ENCODE data around the gene HLA-DQA2.

HLA-DQA2 gene

GRCh38 chr6:32709625-32710024 lies 31.6 kb upstream of the HLA-DQA2 start:
- no peak for DNase-seq
- H3K36me3 ChIP-seq, result no peaks in the 10 kb centered on the region
- no peak overlapping the region for H3K4me3 ChIP-seq
- TF ChIP-seq, protein P1, sequence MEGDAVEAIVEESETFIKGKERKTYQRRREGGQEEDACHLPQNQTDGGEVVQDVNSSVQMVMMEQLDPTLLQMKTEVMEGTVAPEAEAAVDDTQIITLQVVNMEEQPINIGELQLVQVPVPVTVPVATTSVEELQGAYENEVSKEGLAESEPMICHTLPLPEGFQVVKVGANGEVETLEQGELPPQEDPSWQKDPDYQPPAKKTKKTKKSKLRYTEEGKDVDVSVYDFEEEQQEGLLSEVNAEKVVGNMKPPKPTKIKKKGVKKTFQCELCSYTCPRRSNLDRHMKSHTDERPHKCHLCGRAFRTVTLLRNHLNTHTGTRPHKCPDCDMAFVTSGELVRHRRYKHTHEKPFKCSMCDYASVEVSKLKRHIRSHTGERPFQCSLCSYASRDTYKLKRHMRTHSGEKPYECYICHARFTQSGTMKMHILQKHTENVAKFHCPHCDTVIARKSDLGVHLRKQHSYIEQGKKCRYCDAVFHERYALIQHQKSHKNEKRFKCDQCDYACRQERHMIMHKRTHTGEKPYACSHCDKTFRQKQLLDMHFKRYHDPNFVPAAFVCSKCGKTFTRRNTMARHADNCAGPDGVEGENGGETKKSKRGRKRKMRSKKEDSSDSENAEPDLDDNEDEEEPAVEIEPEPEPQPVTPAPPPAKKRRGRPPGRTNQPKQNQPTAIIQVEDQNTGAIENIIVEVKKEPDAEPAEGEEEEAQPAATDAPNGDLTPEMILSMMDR (IDR thresholded peaks at IDR 0.05), result no peak
- H3K27ac ChIP-seq, result no peak overlapping the region
- H3K4me1 ChIP-seq, result no peaks in the 10 kb centered on the region
- intact Hi-C loops (cut with DNase I; ENCODE audit: low total_unique reads), result no loop called here
- no peaks in the 10 kb centered on the region for H3K9me3 ChIP-seq
- no peaks in the 10 kb centered on the region for H3K27me3 ChIP-seq

DNA sequence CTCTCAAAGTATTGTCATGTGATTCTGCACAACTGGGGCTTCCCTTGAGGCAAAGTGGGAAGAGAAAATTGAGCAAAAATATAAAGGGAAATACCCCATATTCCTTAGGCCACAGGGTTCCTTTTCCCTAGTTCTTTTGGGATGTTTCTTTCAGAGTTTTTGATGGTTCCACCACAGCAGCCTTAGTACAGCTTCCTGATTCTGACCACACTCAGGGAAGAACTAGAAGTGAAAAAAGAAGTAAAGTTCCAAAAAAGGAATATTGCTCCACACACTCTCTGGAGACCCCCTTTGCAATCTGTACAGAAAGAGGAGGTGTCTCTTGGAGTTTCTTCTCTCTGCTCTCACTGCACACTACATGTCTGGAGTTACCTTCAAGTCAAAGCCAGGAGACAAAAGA lies 27.9 kb upstream of the HLA-DQA2 start:
- DNase-seq, result no peak
- TF ChIP-seq, protein P1 (IDR thresholded peaks at IDR 0.05), result no peak
- intact Hi-C loops (cut with DNase I; ENCODE audit: low total_unique reads), result no loop called here

GRCh38 chr6:32716396-32716795 lies 24.8 kb upstream of the HLA-DQA2 start:
- no peaks in the 10 kb centered on the region for H3K27me3 ChIP-seq
- intact Hi-C loops (cut with DNase I; ENCODE audit: low total_unique reads), result no loop called here
- TF ChIP-seq, protein P1 (IDR thresholded peaks at IDR 0.05), result no peak
- H3K4me1 ChIP-seq, result no peaks in the 10 kb centered on the region
- H3K9me3 ChIP-seq, result no peaks in the 10 kb centered on the region
- no peaks in the 10 kb centered on the region for H3K36me3 ChIP-seq
- H3K4me3 ChIP-seq, result no peak overlapping the region
- no peak for DNase-seq
- H3K27ac ChIP-seq, result no peak overlapping the region

More for the DNA sequence above, 27.9 kb upstream of the HLA-DQA2 start:
- Histone ChIP-seq H3K4me3 (no peak overlapping the region), H3K4me1 (no peaks in the 10 kb centered on the region), H3K9me3 (no peaks in the 10 kb centered on the region), H3K27ac (no peak overlapping the region), H3K27me3 (no peaks in the 10 kb centered on the region), H3K36me3 (no peaks in the 10 kb centered on the region)

DNA sequence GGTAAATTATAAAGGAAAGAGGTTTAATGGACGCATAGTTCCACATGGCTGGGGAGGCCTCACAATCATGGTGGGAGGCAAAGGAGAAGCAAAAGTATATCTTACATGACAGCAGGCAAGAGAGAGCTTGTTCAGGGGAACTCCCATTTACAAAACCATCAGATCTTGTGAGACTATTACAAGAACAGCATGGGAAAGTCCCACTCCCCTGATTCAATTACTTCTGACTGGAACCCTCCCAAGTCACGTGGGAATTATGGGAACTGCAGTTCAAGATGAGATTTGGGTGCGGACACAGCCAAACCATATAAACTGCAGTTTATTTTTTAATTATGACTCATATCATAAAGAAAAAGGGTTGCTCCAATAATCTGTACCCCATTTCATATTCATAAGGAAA lies 22.3 kb upstream of the HLA-DQA2 start:
- no peak overlapping the region for H3K27ac ChIP-seq
- TF ChIP-seq, protein P1 (IDR thresholded peaks at IDR 0.05), result no peak
- no peaks in the 10 kb centered on the region for H3K4me1 ChIP-seq
- no peaks in the 10 kb centered on the region for H3K9me3 ChIP-seq
- no peaks in the 10 kb centered on the region for H3K36me3 ChIP-seq
- no peaks in the 10 kb centered on the region for H3K27me3 ChIP-seq
- DNase-seq, result no peak
- no peak overlapping the region for H3K4me3 ChIP-seq
- intact Hi-C loops (cut with DNase I; ENCODE audit: low total_unique reads), result no loop called here

- Histone ChIP-seq H3K9me3 (no peaks in the 10 kb centered on the region), H3K36me3 (no peaks in the 10 kb centered on the region), H3K27ac (no peak overlapping the region), H3K27me3 (no peaks in the 10 kb centered on the region), H3K4me3 (no peak overlapping the region), H3K4me1 (no peaks in the 10 kb centered on the region)
- intact Hi-C loops (cut with DNase I; ENCODE audit: low total_unique reads), result no loop called here
- TF ChIP-seq, protein P1 (IDR thresholded peaks at IDR 0.05), result no peak
- DNase-seq, result no peak
Observed at GRCh38 chr6:32738126-32738525, 3.1 kb upstream of the HLA-DQA2 start.

- H3K36me3 ChIP-seq, result no peaks in the 10 kb centered on the region
- H3K4me1 ChIP-seq, result no peaks in the 10 kb centered on the region
- intact Hi-C loops (cut with DNase I; ENCODE audit: low total_unique reads), result loop anchor here (10.0 kb wide), 1 partner anchor 98 kb away; no protein-coding TSS in a partner anchor
- DNase-seq, result no peak
- no peak overlapping the region for H3K4me3 ChIP-seq
- H3K9me3 ChIP-seq, result no peaks in the 10 kb centered on the region
- TF ChIP-seq, protein P1 (IDR thresholded peaks at IDR 0.05), result no peak
- H3K27me3 ChIP-seq, result no peaks in the 10 kb centered on the region
- no peak overlapping the region for H3K27ac ChIP-seq
Observed at GRCh38 chr6:32742374-32742773, 1.2 kb downstream of the HLA-DQA2 start.

All from tibial artery (tissue), 4 donors.